IPS-18c (cell line): Measurements from ENCODE around the gene NTSR1.

ENCODE experiments used
- H3K4me3 ChIP-seq: 2 replicates; pipeline ENCODE4 v1.7.0; 2013; ENCODE audit warnings: low read depth, mild to moderate bottlenecking, low read length, moderate library complexity; ENCODE audit not compliant: insufficient read depth
- H3K9me3 ChIP-seq: one replicate; pipeline ENCODE4 v1.6.1; 2013; ENCODE audit warnings: mild to moderate bottlenecking, low read length, moderate library complexity; ENCODE audit not compliant: control insufficient read depth, insufficient read depth

Gene NTSR1

DNA sequence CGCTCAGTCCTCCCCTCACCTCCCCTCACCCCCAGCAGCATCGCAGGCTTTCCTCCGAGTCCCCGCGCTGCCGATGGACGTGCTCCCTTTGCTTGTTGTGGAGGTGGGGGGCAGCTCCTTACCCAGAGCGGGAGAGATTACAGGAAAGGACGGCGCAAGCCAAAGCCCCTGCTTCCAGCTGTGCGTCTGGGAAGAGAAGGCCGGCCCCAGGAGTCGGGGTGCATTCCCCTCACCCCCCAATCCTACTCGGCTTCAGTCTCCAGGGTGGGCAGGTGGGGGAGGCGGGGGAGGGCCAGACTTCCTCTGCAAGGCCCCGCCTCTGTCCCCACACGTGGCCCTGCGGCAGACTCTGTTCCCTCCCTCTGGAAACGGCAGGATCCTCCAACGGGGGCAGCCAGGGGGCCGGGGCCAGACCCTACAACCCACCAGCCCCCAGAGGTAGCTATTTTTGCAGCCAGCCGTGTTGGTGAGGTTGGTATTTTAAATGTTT, 43.6 kb downstream of the NTSR1 start:
- H3K9me3 ChIP-seq: no peaks in the 10 kb centered on the region
- no peak overlapping the region for H3K4me3 ChIP-seq

DNA sequence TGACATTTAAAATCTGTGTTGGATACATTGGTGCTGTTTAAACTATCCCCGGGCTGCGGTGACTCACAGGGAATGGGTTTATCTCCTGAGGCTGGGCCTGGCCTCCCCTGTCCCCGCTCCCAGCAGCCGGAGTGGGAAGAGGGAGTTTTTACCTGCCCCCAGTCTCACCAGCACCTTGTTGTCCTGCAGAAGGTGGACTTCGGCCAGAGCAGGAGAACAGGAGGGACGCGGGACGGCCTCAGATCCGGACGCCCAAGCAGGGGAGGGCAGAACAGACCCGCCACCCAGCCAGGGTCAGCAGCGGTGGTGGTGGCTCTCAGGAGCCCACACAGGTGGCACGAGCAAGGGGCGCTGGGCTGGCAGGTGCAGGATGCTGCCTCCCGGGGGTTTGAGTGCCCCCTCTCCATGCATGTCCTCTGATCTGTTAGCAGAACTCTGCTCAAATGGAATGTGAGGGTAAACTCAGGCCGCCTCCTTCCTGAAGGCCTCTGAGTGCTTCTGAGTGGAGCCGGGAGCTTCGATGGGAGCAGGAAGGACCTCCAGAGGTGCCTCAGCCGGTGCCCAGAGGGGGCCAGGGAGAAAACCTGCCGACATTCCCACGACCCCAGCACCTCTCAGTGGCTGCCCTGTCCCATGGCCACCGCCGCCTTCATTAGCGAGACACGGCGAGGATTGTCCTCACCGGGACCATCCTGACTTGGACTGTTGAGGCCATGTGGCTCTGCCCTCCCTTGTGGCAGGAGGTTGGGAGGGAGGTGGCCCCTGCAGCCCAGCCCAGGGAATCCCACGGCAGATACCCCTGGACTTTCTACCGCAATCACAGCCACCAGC, 44.2 kb downstream of the NTSR1 start:
- Histone ChIP-seq H3K4me3 (no peak overlapping the region), H3K9me3 (no peaks in the 10 kb centered on the region)

DNA sequence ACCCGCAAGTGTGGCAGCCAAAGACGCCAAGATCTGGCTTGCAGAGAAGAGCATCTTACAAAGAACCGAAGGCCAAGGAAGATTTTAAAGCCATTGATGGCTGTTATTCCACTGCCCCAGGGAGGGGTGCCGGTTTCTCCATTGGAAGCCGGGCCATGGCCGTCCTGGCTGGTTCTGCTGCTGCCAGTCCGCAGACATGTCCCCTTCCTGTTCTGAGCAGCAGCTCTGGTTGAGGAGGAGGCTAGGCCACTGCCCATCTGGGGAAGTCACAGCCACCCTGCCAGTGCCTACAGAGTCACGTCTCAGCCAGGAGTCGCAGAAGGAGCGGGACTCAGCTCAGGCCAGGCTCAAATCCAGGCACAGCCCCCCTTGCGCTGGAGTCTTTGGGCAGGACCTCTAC, 45.0 kb downstream of the NTSR1 start:
- Histone ChIP-seq H3K4me3 (no peak overlapping the region), H3K9me3 (no peaks in the 10 kb centered on the region)

DNA sequence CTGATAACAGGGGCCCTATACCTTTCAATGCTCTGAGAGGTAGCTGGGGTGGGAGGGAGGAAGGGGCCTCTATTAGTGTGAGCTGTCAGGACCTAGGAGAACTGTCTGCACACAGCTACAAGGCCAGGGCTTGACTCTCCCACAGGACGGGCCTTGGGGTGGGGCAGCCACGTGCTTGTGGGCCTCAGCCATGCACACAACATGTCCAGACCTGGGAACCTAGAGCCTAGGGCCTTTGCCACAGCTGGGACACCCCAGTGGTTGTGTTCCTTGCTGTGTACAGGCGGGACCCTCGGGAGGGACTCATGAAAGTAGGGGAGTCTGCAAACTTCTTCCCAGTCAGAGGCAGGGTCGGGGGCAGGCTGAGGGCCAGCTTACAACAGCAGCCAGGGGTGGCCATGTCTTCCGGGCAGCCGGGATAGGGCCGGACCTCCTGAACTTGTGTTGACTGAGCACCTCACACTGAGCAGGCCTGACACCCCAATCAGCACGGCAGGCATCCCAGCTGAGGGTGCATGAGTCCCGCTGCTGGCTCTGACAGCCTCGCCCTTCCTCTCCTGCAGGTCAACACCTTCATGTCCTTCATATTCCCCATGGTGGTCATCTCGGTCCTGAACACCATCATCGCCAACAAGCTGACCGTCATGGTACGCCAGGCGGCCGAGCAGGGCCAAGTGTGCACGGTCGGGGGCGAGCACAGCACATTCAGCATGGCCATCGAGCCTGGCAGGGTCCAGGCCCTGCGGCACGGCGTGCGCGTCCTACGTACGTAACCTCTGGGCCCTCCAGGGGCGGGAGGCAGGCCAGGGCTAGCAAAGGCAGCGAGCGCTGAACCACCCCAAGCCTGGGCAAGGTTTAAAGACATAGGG, 45.7 kb downstream of the NTSR1 start:
- no peaks in the 10 kb centered on the region for H3K9me3 ChIP-seq
- no peak overlapping the region for H3K4me3 ChIP-seq

DNA sequence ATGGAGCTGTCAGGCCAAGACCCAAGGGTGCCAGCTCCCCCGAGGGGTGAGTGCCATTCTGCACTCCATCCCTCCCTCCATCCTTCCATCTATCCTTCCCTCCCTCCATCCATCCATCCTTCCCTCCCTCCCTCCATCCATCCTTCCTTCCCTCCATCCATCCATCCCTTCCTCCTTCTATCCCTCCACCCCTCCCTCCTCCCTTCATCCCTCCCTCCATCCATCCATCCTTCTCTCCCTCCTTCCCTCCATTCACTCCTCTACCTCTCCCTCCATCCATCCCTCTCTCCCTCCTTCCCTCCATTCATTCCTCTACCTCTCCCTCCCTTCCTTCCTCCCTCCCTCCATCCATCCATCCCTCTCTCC, 46.3 kb downstream of the NTSR1 start:
- Histone ChIP-seq H3K4me3 (no peak overlapping the region), H3K9me3 (no peaks in the 10 kb centered on the region)

DNA sequence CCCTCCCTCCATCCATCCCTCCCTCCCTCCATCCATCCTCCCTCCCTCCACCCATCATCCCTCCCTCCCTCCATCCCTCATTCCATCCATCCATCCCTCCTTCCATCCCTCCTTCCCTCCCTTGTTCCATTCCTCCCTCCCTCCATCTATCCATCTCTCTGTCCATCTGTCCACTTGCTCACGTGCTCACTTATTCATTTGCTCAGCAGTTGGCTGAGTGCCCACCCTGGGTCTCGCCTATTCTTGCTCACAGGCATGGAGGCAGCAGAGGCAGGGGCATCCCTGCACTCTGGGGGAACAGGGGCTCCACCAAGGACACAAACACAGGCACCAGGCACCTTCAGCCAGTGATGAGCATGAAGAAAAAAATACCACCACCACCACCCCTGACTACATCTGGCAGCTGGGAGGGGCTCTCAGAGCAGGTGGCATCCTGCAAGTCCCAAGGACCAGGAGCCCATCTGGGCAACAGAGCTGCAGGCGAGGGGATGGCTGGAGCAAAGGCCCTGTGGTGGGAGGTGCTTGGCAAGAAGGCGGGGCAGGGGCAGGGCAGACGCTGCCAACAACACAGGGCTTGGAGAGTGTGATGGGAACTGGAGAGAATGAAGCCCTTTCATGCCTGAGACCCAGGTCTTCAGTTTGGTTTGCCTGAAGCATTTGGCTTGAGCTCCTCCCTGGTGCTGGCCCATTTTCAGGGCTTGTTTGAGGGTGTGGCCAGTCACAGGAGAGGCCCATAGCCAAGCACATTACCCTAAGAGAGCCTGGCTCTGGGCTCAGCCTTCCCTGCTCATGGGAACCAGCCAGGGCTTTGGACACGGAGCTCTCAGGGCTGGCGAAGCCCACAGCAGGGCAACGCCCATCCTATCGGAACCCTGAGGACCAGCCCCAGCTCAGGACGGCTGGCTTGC, 47.4 kb downstream of the NTSR1 start:
- Histone ChIP-seq H3K4me3 (no peak overlapping the region), H3K9me3 (no peaks in the 10 kb centered on the region)

DNA sequence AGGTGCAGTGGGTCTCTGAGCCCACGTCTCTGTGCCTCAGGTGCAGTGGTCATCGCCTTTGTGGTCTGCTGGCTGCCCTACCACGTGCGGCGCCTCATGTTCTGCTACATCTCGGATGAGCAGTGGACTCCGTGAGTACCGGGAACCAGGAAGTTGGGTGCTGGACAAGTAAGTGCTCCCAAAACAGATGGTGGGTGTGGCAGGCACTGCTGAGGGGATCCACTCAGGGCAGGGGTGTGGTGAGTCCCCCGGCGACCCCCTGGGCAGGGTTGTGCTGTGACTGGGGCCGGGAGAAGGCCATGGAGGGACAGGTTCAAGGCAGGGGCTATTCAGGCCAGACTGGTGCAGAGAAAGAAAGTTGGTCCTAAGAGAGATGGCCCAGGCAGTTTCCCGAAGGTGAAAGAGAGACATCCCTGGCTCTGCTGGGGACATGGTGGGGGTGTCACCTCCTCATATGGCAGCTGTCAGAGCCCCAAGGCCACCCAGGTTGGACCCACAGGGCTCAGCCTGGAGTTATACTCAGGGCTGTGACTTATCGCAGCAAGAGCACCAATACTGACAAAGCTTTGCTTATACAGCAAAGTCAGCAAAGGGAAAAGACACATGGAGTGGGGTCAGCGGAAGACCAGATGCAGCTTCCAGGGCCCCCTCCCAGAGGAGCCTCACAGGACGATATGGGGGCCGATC, 49.7 kb downstream of the NTSR1 start:
- no peak overlapping the region for H3K4me3 ChIP-seq
- H3K9me3 ChIP-seq: no peaks in the 10 kb centered on the region

DNA sequence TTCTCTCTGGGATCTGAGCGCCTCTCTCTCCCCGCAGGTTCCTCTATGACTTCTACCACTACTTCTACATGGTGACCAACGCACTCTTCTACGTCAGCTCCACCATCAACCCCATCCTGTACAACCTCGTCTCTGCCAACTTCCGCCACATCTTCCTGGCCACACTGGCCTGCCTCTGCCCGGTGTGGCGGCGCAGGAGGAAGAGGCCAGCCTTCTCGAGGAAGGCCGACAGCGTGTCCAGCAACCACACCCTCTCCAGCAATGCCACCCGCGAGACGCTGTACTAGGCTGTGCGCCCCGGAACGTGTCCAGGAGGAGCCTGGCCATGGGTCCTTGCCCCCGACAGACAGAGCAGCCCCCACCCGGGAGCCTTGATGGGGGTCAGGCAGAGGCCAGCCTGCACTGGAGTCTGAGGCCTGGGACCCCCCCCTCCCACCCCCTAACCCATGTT, 51.4 kb downstream of the NTSR1 start:
- Histone ChIP-seq H3K4me3 (no peak overlapping the region), H3K9me3 (no peaks in the 10 kb centered on the region)

DNA sequence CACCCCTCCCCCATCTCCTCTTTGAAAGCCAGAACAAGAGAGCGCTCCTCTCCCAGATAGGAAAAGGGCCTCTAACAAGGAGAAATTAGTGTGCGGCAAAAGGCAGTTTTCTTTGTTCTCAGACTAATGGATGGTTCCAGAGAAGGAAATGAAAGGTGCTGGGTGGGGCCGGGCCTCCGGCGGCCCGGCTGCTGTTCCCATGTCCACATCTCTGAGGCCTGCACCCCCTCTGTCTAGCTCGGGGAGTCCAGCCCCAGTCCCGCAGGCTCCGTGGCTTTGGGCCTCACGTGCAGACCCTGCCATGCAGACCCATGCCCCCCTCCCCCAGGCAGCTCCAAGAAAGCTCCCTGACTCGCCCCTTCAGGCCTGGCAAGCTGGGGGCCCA, 51.8 kb downstream of the NTSR1 start:
- H3K9me3 ChIP-seq: no peaks in the 10 kb centered on the region
- no peak overlapping the region for H3K4me3 ChIP-seq

DNA sequence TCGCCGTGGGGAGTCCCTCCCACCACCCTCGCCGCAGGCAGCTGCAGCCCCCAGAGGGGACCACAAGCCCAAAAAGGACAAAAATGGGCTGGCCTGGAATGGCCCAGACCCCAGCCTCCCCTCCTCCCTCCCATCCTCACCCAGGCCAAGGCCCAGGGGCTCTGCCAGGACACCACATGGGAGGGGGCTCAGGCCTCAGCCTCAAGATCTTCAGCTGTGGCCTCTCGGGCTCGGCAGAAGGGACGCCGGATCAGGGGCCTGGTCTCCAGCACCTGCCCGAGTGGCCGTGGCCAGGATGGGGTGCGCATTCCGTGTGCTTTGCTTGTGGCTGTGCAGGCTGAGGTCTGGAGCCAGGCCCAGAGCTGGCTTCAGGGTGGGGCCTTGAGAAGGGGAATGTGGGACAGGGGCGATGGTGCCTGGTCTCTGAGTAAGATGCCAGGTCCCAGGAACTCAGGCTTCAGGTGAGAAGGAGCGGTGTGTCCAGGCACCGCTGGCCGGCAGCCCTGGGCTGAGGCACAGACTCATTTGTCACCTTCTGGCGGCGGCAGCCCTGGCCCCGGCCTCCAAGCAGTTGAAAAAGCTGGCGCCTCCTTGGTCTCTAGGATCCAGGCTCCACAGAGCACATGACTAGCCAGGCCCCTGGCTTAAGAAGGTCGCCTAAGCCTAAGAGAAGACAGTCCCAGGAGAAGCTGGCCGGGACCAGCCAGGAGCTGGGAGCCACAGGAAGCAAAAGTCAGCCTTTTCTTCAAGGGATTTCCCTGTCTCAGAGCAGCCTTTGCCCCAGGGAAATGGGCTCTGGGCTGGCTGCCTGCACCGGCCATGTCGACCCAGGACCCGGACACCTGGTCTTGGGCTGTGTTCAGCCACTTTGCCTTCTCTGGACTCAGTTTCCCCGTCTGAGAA, 52.5 kb downstream of the NTSR1 start:
- Histone ChIP-seq H3K4me3 (no peak overlapping the region), H3K9me3 (no peaks in the 10 kb centered on the region)

DNA sequence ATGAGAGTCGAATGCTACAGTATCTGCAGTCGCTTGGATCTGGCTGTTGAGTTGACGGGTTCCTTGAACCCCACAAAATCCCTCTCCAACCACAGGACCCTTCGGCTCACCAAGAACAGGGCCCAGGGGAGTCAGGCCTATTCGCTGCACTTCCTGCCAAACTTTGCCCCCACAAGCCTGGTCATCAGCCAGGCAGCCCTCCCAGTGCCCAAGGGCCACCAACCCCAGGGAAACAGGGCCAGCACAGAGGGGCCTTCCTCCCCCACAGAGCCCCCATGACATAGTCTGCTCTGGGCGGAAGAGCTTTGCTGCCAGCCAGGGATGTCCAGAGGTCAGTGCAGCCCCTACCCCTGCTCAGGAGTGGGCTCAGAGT, 53.1 kb downstream of the NTSR1 start:
- H3K4me3 ChIP-seq: no peak overlapping the region
- no peaks in the 10 kb centered on the region for H3K9me3 ChIP-seq

DNA sequence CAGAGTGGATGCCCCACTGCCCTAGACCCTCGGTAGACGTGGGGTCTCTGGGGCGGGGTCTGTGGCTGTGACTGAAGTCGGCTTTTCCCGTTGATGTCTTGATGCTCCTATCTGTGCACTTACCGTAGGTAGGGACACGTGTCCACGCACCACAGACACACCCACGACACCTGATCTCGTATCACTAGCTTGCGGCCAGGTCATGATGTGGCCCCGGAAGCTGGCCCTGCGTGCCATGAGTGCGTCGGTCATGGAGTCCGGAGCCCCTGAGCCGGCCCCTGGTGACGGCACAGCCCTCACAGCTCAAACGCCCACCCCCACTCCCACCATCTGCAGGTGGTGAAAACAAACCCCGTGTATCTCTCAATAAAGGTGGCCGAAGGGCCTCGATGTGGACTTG, 53.7 kb downstream of the NTSR1 start:
- Histone ChIP-seq H3K4me3 (no peak overlapping the region), H3K9me3 (no peaks in the 10 kb centered on the region)

DNA sequence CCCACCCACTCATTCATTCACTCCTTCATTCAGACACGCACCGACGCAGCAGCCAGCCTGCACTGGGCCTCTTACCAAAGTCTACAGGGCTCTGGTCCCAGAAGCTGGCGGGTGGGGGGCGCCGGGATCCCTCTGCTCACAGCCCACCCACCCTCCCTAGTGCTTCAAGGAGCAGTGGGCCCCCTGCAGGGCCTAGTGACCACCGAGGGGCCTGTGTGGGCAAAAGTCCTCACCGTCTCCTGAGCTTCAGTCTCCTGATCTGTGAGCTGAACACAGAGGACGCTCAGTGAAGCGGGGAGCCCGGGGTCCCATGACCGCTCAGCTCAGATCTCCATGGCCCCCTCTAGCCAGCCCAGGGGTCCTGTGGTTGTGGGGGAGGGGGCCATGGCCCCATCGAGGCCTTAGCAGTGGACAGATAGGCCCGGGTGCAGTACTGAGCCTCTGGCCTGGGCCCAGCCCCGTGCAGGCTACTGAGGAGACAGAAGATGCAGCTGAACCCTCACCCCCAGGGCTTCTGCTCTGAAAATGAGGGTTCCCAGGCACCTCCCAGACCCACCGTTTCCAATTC, 54.2 kb downstream of the NTSR1 start:
- H3K9me3 ChIP-seq: no peaks in the 10 kb centered on the region
- H3K4me3 ChIP-seq: no peak overlapping the region

DNA sequence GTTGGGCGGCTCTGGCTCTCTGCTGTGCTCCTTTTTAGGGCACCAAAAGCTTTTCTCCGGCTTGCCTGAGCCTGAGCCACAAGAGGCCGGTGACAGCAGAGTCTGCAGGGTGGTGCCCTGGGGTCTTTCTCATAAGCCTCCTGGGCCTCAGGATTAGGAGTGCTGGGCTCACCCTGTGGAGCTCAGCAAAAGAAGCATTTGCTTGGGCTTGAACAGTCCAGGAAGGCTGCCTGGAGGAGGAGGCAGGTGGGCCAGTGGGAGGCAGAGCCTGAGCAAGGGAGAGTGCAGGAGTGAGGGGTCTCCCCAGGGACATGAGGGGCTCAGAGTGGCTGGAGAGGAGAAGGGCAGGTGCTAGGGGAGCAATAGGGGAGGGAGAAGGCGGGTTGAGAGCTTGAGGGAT, 54.8 kb downstream of the NTSR1 start:
- no peak overlapping the region for H3K4me3 ChIP-seq
- no peaks in the 10 kb centered on the region for H3K9me3 ChIP-seq

DNA sequence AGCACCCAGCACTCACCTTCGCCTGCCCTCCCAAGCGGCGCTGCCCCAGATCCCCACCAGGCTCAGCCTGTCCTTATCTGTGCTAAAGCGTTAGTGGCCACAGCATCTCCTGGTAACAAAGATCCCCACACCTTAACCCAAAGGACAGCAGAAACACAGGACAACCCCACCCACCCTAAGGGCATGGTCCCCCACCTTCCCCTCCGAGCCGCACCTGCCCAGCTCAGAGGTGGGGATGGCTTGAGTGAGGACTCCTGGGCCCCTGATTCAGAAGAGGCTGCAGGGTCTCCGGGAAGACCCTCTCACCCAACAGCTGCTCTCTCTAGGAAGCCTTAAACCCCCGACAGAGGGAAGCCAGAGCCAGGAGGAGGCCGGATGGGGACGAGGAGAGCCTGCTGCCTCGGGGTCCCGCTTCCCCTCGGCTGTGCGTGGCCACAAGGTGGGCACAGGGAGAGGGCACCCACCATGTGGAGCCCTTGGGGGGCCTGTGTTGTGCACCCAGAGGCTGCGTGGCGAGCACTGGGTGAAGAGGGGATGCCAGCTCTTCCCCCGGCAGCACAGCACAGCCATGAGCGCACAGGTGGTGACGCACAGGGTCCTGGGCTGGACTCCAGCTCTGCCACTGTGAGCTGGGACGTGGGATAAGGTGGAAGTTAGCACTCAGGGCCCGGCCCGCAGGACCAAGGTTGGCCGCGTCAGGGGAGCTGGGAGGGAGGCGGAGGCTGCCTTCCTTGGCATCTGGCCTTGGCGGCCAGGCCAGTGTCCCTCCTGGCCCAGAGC, 55.7 kb downstream of the NTSR1 start:
- Histone ChIP-seq H3K4me3 (no peak overlapping the region), H3K9me3 (no peaks in the 10 kb centered on the region)
